Measurements from ENCODE around the gene NRXN3. TPM values are rescaled to one million over a fixed set of nuclear protein-coding genes. Genes with fewer than 3 reads are reported as not detected.

NRXN3 gene
- total RNA-seq, 1 experiment from 2014 or later = not detected

- no peaks in the 10 kb centered on the region for H3K4me1 ChIP-seq (ENCODE audit: control insufficient read depth in 1 of 2, insufficient read depth in 2 of 2, low read length in 2 of 2)
- H3K9me3 ChIP-seq (ENCODE audit: control insufficient read depth in 1 of 2, insufficient read depth in 1 of 2, low read depth in 1 of 2, low read length in 2 of 2) = peaks cover 17 to 26% of the 10 kb centered on the region in 2 experiments; a peak in 2 of 4 replicates
- no peak overlapping the region for H2AFZ ChIP-seq (ENCODE audit: low read depth, low read length, poor library complexity, severe bottlenecking)
- no peaks in the 10 kb centered on the region for H3K9me2 ChIP-seq (ENCODE audit: insufficient read depth)
- no peak overlapping the region for H3K27ac ChIP-seq (ENCODE audit: low read depth, low read length)
- ChIA-PET RAD21 (ENCODE audit: low non-redundant PET in 1 of 2, low total read pairs in 2 of 2, uncharacterized antibody in 2 of 2, unreplicated experiment in 2 of 2) (no interaction called here), CTCF (no interaction called here), POLR2A (no interaction called here)
- H3K36me3 ChIP-seq (ENCODE audit: control insufficient read depth in 1 of 2, insufficient read depth in 2 of 2, low read length in 2 of 2) = no peaks in the 10 kb centered on the region
- H3K79me2 ChIP-seq (ENCODE audit: insufficient read depth, low read length) = no peaks in the 10 kb centered on the region
- no TSS peak for BruUV-seq (replicated peaks)
- ATAC-seq (no peak), DNase-seq (ENCODE audit: low read depth, low spot score) (no peak)
- TF ChIP-seq MAX (IDR thresholded peaks at IDR 0.05) = no peak
- TF ChIP-seq EZH2 (IDR thresholded peaks at IDR 0.05) = no peak
- no peak for TF ChIP-seq ZFX (IDR thresholded peaks at IDR 0.05)
- no peak for TF ChIP-seq ATF3 (IDR thresholded peaks at IDR 0.05)
- TF ChIP-seq RAD21 (IDR thresholded peaks at IDR 0.05; ENCODE audit: low read depth) = no peak
- no peak for TF ChIP-seq CEBPB (IDR thresholded peaks at IDR 0.05; ENCODE audit: low read depth)
- TF ChIP-seq CBX3 (IDR thresholded peaks at IDR 0.05; ENCODE audit: low read depth) = no peak
- TF ChIP-seq ELF1 (IDR thresholded peaks at IDR 0.05; ENCODE audit: borderline replicate concordance, low read depth) = no peak
- TF ChIP-seq EZH2phosphoT487 (IDR thresholded peaks at IDR 0.05; ENCODE audit: borderline replicate concordance) = no peak
- no peak for TF ChIP-seq CTCF (IDR thresholded peaks at IDR 0.05 in 2 of 3, conservative IDR thresholded peaks at IDR 0.05 in 1 of 3; ENCODE audit: borderline replicate concordance in 1 of 3, insufficient read depth in 1 of 3, low read depth in 2 of 3, low read length in 2 of 3)
- no peak for TF ChIP-seq EGR1 (IDR thresholded peaks at IDR 0.05; ENCODE audit: low read depth)
- no peak for TF ChIP-seq YY1 (IDR thresholded peaks at IDR 0.05; ENCODE audit: extremely low read depth, insufficient replicate concordance, low read depth, low read length)
- H3K4me3 ChIP-seq (replicated peaks in 1 of 2; ENCODE audit: low read depth in 1 of 2, low read length in 2 of 2) = no peak overlapping the region
- no peak overlapping the region for H3K9ac ChIP-seq (ENCODE audit: low read length)
- H4K20me1 ChIP-seq (ENCODE audit: insufficient read depth) = no peaks in the 10 kb centered on the region
- no peaks in the 10 kb centered on the region for H3K27me3 ChIP-seq (ENCODE audit: insufficient read depth, low read length)
- no peak overlapping the region for H3K4me2 ChIP-seq (ENCODE audit: low read length)
- intact Hi-C loops (cut with micrococcal nuclease) = no loop called here
These were observed 1298.3 kb downstream of the NRXN3 start for GRCh38 chr14:79468486-79468885.

Measured in HCT116 (cell line).